HG02763 (cell line): ENCODE data around the gene PTDSS2.
A peak's percentile ranks its signal among the peaks of the same experiment; 100 is the strongest.
"Not testable (repeated sequence)": the region's sequence is repeated elsewhere in the genome, so short reads cannot be mapped to it uniquely, and the experiment has no call there.

Source experiments
- ATAC-seq: cut with Tn5 transposase; IDR thresholded peaks from one replicate; pipeline ENCODE4 v1.9.1; 2021; ENCODE audit warnings: mild to moderate bottlenecking, moderate library complexity; ENCODE audit not compliant: unreplicated experiment

The PTDSS2 gene

DNA sequence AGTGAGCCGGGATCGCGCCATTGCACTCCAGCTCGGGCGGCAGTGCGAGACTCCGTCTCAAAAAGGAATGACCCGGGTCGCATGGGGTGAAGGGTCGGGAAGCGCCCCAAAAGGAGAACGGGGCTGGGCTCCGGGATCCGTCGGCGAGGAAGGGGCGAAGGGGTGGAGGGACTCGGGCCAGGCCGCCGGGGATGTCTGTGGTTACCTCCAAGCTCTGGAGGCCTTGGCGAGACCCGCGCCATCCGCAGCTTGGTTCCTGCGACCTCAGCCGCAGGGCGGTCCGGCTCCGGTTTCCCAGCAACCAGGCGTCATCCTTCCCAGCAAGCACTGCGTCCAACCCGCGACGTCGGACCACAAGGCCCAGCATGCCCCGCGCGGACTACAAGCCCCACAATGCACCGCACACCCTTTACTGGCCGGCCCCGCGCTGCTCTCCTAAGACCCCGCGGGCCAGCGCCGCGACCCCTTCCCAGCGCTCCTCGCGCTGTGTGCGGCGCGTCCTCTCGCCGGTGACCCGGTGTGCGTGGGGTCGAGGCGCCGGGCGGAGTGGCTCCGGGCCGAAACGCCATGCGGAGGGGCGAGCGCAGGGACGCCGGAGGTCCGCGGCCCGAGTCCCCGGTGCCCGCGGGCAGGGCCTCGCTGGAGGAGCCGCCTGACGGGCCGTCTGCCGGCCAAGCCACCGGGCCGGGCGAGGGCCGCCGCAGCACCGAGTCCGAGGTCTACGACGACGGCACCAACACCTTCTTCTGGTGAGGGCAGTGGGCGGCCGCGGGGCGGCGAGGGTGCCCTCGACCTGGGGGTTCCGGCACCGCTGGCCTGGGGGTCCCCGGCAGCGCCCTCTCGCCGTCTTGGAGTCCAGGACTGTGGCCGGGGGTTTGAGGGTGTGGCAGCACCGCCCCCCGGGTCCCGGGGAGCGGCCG lies at the start of gene PTDSS2:
PTDSS2 (plus strand) TSS at position 391 of the 920 bp plus-strand sequence; CDS start at position 568, 177 bp downstream.
- ATAC-seq, result peak; percentile 77

- not testable (repeated sequence) for ATAC-seq
These were observed 48.9 kb upstream of the PTDSS2 start for GRCh38 chr11:401196-401595.

GRCh38 chr11:403021-403760 lies 46.9 kb upstream of the PTDSS2 start:
- no peak for ATAC-seq

- no peak for ATAC-seq
These were observed 46.2 kb upstream of the PTDSS2 start for GRCh38 chr11:403761-404431.

DNA sequence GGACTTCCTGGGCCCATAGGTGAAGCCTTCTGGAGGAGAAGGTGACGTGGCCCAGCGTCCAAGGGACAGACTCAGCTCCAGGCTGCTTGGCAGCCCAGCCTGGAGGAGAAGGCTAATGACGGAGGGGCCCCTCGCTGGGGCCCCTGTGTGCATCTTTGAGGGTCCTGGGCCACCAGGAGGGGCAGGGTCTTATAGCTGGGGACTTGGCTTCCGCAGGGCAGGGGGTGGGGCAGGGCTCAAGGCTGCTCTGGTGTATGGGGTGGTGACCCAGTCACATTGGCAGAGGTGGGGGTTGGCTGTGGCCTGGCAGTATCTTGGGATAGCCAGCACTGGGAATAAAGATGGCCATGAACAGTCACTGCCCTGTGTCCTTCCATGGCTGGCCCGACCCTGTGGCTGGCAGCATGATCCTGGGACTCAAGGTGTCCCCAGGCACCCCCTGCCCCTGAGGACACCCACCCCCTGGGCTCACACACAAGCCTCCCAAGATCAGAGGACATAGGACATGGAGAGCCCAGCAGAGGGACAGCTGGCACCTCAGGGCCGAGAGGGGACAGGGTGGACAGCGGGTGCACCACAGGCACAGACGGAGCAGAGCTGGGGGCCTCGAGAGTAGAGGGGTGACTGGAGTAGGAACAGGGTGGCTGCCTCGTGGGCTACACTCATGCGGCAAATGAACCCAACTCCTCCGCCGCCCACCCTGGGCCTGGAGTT lies 45.4 kb upstream of the PTDSS2 start:
- ATAC-seq, result no peak

DNA sequence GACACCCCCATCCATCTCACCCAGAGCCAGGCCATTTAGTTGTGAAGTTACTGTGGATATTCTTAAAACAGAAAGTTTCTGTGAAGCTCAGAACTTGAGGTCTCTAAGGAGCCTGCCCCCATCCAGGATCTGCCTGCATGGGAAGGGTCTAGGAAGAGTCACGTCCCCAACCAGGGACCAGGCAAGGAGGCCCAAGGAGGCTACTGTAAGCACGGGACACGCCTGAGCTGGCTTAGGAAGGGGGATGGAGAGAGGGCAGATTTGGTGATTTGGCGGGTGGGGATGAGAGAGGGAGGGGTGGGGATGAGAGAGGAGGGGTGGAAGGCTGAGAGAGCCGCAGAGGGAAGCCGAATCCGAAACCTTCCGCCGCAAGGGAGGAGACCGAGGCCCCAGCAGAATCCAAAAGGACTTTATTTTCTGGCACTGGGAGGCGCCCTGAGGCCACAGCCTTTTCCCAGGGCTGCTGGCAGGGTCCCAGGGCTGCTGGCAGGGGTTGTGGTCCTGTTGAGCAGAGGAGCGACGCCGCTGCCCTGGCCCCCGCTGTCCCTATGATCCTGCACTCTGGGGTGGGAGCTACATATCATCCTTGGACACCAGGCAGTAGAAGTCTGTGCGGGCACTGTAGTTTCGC lies 44.6 kb upstream of the PTDSS2 start:
- no peak for ATAC-seq

DNA sequence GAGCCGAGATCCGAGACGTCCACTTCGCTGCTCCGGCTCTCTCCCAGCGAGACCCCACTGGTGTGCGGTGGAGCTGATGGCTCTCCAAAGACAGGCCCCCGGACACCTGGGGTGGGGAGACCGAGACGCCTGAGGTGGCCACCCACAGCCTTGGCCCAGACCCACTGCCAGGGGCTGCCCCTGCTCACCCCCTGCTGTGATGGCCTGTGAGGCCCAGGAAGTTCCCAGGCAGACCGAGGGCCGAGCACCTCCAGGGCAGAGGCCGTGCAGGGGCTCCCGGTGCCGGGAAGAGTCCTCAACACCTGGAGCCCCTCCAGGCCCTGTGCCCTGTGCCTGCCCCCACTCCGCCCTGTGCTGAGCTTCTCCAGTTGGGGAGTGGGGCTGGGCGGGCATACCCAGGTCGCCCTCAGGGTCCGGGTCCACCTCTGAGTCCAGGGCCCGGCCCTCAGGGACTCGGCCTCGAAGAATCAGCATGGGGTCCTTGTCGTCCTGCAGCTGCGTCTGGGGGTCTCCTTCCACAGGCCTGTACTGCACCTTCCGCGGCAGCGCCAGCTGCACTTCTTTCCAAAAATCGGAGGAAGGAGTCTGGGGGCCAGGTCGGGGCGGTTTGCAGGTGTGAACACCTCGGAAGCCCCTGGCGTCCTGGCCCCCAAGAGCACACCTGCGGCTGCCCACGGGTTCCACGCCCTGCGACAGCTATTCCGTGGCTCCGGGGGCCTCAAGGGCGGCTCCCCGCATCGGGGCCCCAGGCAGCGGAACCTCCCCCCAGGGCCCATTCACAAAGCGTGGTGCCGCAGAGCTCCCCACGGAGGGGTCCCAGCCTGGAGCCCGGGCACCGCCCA lies 43.9 kb upstream of the PTDSS2 start:
- ATAC-seq, result no peak

DNA sequence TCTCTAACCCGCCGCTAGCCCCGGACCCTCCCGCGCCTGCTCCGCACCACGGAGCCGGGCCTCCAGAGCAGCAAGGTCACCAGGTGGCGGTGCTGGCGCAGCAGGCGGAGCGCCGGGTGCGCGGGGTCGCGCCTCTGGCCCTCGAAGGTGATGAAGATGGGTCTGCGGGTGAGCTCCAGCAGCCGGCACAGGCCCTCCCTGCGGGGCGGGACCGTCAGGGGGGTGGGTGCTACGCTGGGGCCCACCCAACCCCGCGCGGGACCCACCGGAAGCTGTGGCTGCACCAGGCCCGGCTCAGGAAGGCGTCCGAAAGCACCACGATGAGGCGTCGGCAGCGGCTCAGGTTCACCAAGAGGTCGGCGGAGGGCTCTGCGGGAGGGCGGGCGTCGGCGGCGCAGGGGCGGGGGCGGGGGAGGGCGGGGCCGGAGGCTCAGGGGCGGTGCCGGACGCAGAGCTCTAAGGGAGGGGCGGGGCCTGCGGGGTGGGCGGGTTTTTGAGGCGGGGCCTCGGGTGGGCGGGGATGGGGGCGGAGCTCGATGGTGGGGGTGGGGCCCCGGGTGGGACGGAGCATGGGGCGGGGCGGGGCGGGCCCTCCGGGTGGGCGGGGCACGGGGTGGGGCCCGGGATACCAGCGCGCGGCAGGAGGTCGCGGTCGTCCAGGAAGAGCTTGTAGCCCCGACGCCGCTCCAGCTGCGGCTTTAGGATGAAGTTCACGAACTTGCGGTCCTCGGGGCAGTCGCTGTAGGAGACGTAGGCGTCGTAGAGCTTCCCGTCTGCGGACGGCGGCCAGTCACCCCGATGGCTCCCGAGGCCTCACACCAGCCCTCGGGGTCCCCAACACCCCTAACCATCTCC lies 43.1 kb upstream of the PTDSS2 start:
- ATAC-seq, result peak; percentile 48

- ATAC-seq, result no peak
These were observed 42.4 kb upstream of the PTDSS2 start for GRCh38 chr11:407651-408123.

DNA sequence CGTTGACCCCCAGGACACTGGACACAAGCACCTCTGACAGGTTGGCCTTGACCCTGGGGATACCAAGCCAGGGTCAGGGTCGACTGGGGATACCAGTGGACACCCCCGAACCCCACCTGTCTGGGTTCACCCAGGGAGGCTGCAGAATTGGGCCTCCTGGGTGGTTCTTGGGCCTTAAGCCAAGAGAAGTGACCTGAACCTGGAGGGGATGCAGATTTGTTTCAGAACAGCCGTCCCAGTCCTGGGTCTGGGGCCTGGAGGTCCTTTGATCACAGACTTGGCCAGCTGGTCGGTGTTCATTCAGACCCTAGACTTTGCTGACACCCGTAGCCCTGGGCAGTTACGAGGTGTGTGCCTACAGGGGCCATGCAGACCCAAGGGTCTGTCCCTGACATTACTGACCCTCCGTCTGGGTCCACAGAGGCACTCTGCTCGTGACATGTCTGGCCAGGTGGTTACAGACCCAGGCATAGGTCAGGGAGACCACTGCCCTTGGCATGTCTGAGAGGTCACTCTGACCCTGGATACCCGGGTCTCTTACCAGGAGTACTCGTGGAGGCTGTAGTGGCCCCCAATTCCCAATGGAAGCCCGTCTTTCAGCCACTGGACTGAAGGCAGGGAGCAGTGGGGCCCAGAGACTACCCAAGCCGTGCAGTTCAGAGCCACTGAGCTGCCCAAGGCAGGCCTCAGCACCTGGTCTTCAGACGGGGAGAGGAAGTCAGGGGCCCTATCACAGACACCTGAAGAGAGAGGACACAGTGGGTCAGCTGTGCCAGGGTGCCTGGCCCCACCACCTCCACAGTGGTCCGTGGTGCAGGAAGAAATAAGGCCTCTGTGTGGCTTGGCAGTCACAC lies 41.7 kb upstream of the PTDSS2 start:
- ATAC-seq, result no peak

GRCh38 chr11:409008-409599 lies 41.0 kb upstream of the PTDSS2 start:
- ATAC-seq, result no peak

DNA sequence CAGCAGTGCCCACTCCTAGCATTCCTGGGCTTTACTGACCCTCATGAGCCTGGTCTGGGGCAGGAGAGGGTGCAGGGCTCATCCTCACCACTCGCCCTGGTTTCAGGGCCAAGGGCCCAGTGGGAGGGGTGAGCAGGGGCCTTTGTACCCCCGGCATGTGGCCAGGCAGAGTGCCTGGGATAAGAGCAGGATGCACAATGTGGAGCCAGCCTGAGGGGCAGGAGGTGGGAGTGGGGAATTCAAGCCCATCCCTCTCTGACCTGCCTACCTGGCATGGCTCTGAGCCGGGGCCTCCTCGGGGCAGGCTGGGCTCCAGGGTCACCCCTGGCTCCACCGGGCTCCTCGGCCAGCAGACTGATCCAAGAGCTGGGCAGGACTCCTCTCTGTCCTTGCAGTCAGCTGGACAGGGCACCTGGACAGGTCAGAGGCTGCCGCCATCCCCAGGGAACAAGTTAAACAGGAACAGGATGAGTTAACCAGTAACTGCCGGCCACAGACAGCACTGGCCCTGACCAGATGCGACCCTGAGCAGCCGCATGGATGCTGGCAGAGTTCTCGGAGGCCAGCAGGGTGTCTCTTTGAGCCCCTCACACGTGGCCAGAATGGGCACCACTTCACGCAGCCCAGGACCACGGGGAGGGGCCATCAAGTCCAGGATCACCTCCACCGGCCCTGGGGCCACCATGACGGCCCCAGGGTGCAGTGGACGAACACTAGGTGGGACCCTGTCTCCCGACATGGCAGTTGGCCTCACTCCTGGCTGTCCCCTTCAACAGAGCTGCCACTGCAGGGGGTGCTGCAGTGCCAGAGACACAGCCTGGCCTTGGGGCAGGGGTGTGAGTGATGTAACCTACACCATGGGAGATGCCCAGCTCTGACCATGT lies 40.2 kb upstream of the PTDSS2 start:
- ATAC-seq, result no peak

- not testable (repeated sequence) for ATAC-seq
These were observed 39.4 kb upstream of the PTDSS2 start for GRCh38 chr11:410711-411110.

GRCh38 chr11:411520-411919 lies 38.6 kb upstream of the PTDSS2 start:
- ATAC-seq, result not testable (repeated sequence)

DNA sequence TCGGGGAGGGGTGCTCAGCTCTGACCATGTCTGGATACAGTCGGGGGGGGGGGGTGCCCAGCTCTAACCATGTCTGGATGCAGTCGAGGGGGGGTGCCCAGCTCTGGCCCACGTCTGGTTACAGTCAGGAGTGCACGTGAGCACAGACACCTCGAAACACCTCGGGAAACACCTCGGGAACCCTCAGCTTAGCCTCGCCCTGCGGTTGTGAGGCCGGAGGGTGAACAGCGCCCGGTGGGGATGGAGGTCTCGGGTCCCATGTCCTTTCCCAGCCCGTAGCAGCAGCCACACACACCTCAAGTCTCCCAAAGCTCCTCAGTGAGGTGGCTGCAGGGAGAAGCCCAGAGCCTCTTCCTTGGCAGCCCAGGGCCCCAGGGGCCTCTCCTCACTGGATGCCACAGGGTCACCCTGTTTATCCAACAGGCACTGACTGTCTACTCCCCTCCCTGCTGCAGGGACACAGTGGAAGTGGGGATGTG lies 37.4 kb upstream of the PTDSS2 start:
- ATAC-seq, result no peak
